HCT116 (cell line): ENCODE results near the gene ARL6IP4.

ENCODE experiments used
- CEBPB ChIP-seq: IDR thresholded peaks from 2 replicates; pipeline ENCODE4 v1.6.1; 2012; ENCODE audit warnings: low read depth
- CTCF ChIP-seq, 3 experiments: fragments of 200-600 bp in 1 of 3; sonication (generic) in 1 of 3; IDR thresholded peaks in 2 of 3; conservative IDR thresholded peaks in 1 of 3; 2 replicates each; pipeline ENCODE4 v1.5.1; 2012 to 2017; ENCODE audit warnings: low read depth in 2 of 3, low read length in 2 of 3, antibody characterized with exemption in 1 of 3, borderline replicate concordance in 1 of 3, control low read depth in 1 of 3, mild to moderate bottlenecking in 1 of 3, mixed read lengths in 1 of 3, mixed run types in 1 of 3, moderate library complexity in 1 of 3; ENCODE audit not compliant: insufficient read depth in 1 of 3
- EZH2 ChIP-seq: fragments of 200-600 bp; sonication (generic); IDR thresholded peaks from 2 replicates; pipeline ENCODE4 v1.6.1; 2017; ENCODE audit warnings: antibody characterized with exemption, mixed run types
- POLR2A ChIP-seq: IDR thresholded peaks from 2 replicates; pipeline ENCODE4 v1.7.0; 2011; ENCODE audit warnings: borderline replicate concordance; ENCODE audit not compliant: insufficient read depth, insufficient read length; ENCODE audit errors: extremely low read depth
- POLR2AphosphoS5 ChIP-seq: IDR thresholded peaks from 2 replicates; pipeline ENCODE4 v1.6.1; 2011; ENCODE audit warnings: mild to moderate bottlenecking, low read depth, low read length, moderate library complexity
- SIN3A ChIP-seq: IDR thresholded peaks from 2 replicates; pipeline ENCODE4 v1.6.1; 2012; ENCODE audit warnings: low read depth
- TCF7L2 ChIP-seq: IDR thresholded peaks from 2 replicates; pipeline ENCODE4 v1.7.0; 2011; ENCODE audit warnings: borderline replicate concordance, inconsistent platforms; ENCODE audit not compliant: insufficient read depth, insufficient read length; ENCODE audit errors: extremely low read depth
- YY1 ChIP-seq: IDR thresholded peaks from 2 replicates; pipeline ENCODE4 v1.6.1; 2011; ENCODE audit warnings: low read length, low read depth, moderate library complexity, mild to moderate bottlenecking; ENCODE audit not compliant: insufficient replicate concordance; ENCODE audit errors: extremely low read depth
- ZBTB33 ChIP-seq: IDR thresholded peaks from 2 replicates; pipeline ENCODE4 v1.6.1; 2011; ENCODE audit warnings: mild to moderate bottlenecking, low read length, moderate library complexity; ENCODE audit not compliant: insufficient replicate concordance; ENCODE audit errors: extremely low read depth
- ZFX ChIP-seq: fragments of 450-650 bp; IDR thresholded peaks from 2 replicates; pipeline ENCODE4 v1.6.1; 2017
- ZNF274 ChIP-seq: fragments of 200-500 bp; sonication (Bioruptor generic); IDR thresholded peaks from 2 replicates; pipeline ENCODE4 v1.6.1; 2014; ENCODE audit warnings: mild to moderate bottlenecking, low read depth, low read length, inconsistent platforms

GRCh38 chr12:122956035-122956434 is 24.4 kb upstream of the ARL6IP4 start:
- TF ChIP-seq CTCF (IDR thresholded peaks at IDR 0.05 in 2 of 3, conservative IDR thresholded peaks at IDR 0.05 in 1 of 3; ENCODE audit: borderline replicate concordance in 1 of 3, insufficient read depth in 1 of 3, low read depth in 2 of 3, low read length in 2 of 3) (no peak), YY1 (no peak), TCF7L2 (no peak), POLR2A (no peak), POLR2AphosphoS5 (no peak), ZNF274 (no peak), ZBTB33 (no peak), ZFX (no peak), SIN3A (no peak), EZH2 (no peak), CEBPB (no peak)
